T-helper 22 cell (primary cell): ENCODE data around the gene NR2C2.
"Not testable (repeated sequence)": the region's sequence is repeated elsewhere in the genome, so short reads cannot be mapped to it uniquely, and the experiment has no call there.

Experiments used
- DNase-seq: peaks from one replicate; pipeline ENCODE4 v3.0.0-alpha.2; 2020; ENCODE audit warnings: low read depth

The NR2C2 gene

GRCh38 chr3:14947100-14947885 is at the start of gene NR2C2:
Gene NR2C2 (plus strand): TSS chr3:14947583. CDS start chr3:15003915, 56,332 bp downstream.
- DNase-seq: peak; percentile 80

- DNase-seq: no peak
Observed at GRCh38 chr3:14898929-14899328, 48.5 kb upstream of the NR2C2 start.

- no peak for DNase-seq
Observed at GRCh38 chr3:14899993-14900618, 47.3 kb upstream of the NR2C2 start.

GRCh38 chr3:14900881-14901873 is 46.2 kb upstream of the NR2C2 start:
- DNase-seq: no peak

GRCh38 chr3:14902719-14903118 is 44.7 kb upstream of the NR2C2 start:
- DNase-seq: no peak

GRCh38 chr3:14903501-14903900 is 43.9 kb upstream of the NR2C2 start:
- not testable (repeated sequence) for DNase-seq

GRCh38 chr3:14905055-14905657 is 42.2 kb upstream of the NR2C2 start:
- no peak for DNase-seq

- no peak for DNase-seq
Observed at GRCh38 chr3:14906355-14906971, 40.9 kb upstream of the NR2C2 start.

GRCh38 chr3:14907043-14907966 is 40.1 kb upstream of the NR2C2 start:
- no peak for DNase-seq

GRCh38 chr3:14909250-14909649 is 38.1 kb upstream of the NR2C2 start:
- DNase-seq: no peak

- no peak for DNase-seq
Observed at GRCh38 chr3:14911651-14912050, 35.7 kb upstream of the NR2C2 start.

- no peak for DNase-seq
Observed at GRCh38 chr3:14913071-14913925, 34.1 kb upstream of the NR2C2 start.

GRCh38 chr3:14913926-14914778 is 33.2 kb upstream of the NR2C2 start:
- DNase-seq: no peak

- no peak for DNase-seq
Observed at GRCh38 chr3:14914779-14915117, 32.6 kb upstream of the NR2C2 start.

GRCh38 chr3:14915636-14916222 is 31.7 kb upstream of the NR2C2 start:
- no peak for DNase-seq

GRCh38 chr3:14918356-14918860 is 29.0 kb upstream of the NR2C2 start:
- no peak for DNase-seq

GRCh38 chr3:14920536-14920935 is 26.8 kb upstream of the NR2C2 start:
- no peak for DNase-seq

GRCh38 chr3:14921034-14921616 is 26.3 kb upstream of the NR2C2 start:
- peak; percentile 54 for DNase-seq
